HEK293 (cell line): ENCODE results near the gene PIK3C2B.

Experiments used
- CTCF ChIA-PET: fragments of 350-600 bp; formaldehyde crosslinking; extraction: SDS; loops from one replicate; lab custom pipeline; 2021; ENCODE audit warnings: antibody characterized with exemption; lab: Yijun Ruan, JAX
- POLR2A ChIA-PET: fragments of 300-600 bp; formaldehyde crosslinking; extraction: SDS; loops from one replicate; lab custom pipeline; 2020; ENCODE audit warnings: antibody characterized with exemption, inconsistent platforms; lab: Yijun Ruan, JAX
- H3K27ac ChIP-seq: fragments of 200-500 bp; sonication (Bioruptor generic); 2 replicates; pipeline ENCODE4 v1.5.1; 2014; ENCODE audit warnings: low read depth, low read length, control low read depth, inconsistent platforms; ENCODE audit errors: extremely low read depth
- H3K36me3 ChIP-seq, 2 experiments: fragments of 200-500 bp in 1 of 2; sonication (Bioruptor generic) in 1 of 2; 1 replicate in 1 of 2; 2 replicates in 1 of 2; pipeline ENCODE4 v1.5.1; 2014 to 2017; ENCODE audit warnings: inconsistent platforms in 2 of 2, low read length in 2 of 2; ENCODE audit not compliant: control insufficient read depth in 2 of 2, insufficient read depth in 1 of 2
- H3K4me1 ChIP-seq: fragments of 200-500 bp; sonication (Bioruptor generic); 2 replicates; pipeline ENCODE4 v1.5.1; 2014; ENCODE audit warnings: mild to moderate bottlenecking, low read length, inconsistent platforms; ENCODE audit not compliant: control insufficient read depth, insufficient read depth
- H3K4me3 ChIP-seq: 2 replicates; pipeline ENCODE4 v1.5.1; 2011; ENCODE audit warnings: low read depth, mild to moderate bottlenecking, control low read depth, low read length, moderate library complexity
- H3K9me3 ChIP-seq: fragments of 200-500 bp; sonication (Bioruptor generic); 2 replicates; pipeline ENCODE4 v1.5.1; 2014; ENCODE audit warnings: low read depth, low read length, inconsistent platforms; ENCODE audit not compliant: control insufficient read depth, insufficient read depth
- BCL11A ChIP-seq: fragments of 450-650 bp; formaldehyde crosslinking; IDR thresholded peaks from 2 replicates; pipeline ENCODE4 v1.5.1; 2016; ENCODE audit warnings: low read depth, missing biosample characterization, missing genetic modification characterization
- FEZF1 ChIP-seq: fragments of 450-650 bp; formaldehyde crosslinking; IDR thresholded peaks from 2 replicates; pipeline ENCODE4 v1.5.1; 2016; ENCODE audit warnings: missing biosample characterization, missing genetic modification characterization
- PRDM1 ChIP-seq: fragments of 450-650 bp; formaldehyde crosslinking; IDR thresholded peaks from 2 replicates; pipeline ENCODE4; 2016; ENCODE audit warnings: missing biosample characterization, missing genetic modification characterization
- SALL2 ChIP-seq: fragments of 450-650 bp; formaldehyde crosslinking; IDR thresholded peaks from 2 replicates; pipeline ENCODE4 v1.5.0; 2017; ENCODE audit warnings: missing biosample characterization, mild to moderate bottlenecking, missing genetic modification characterization, borderline replicate concordance
- SCRT1 ChIP-seq: fragments of 450-650 bp; formaldehyde crosslinking; IDR thresholded peaks from 2 replicates; pipeline ENCODE4 v1.5.1; 2016; ENCODE audit warnings: missing biosample characterization, missing genetic modification characterization, borderline replicate concordance
- SETDB1 ChIP-seq: IDR thresholded peaks from one replicate; pipeline ENCODE4 v1.6.1; 2017; ENCODE audit warnings: mild to moderate bottlenecking, low read length, moderate library complexity, mixed read lengths; ENCODE audit not compliant: insufficient read length
- TCF7L2 ChIP-seq: IDR thresholded peaks from 2 replicates; pipeline ENCODE4 v1.6.1; 2011; ENCODE audit warnings: low read depth, mild to moderate bottlenecking, inconsistent platforms, low read length, moderate library complexity, borderline replicate concordance
- WT1 ChIP-seq: fragments of 450-650 bp; formaldehyde crosslinking; IDR thresholded peaks from 2 replicates; pipeline ENCODE4 v1.5.1; 2016; ENCODE audit warnings: missing biosample characterization, missing genetic modification characterization
- ZBTB21 ChIP-seq: fragments of 450-650 bp; formaldehyde crosslinking; IDR thresholded peaks from 2 replicates; pipeline ENCODE4 v1.5.1; 2017; ENCODE audit warnings: missing biosample characterization, missing genetic modification characterization
- ZNF121 ChIP-seq: fragments of 450-650 bp; formaldehyde crosslinking; IDR thresholded peaks from 2 replicates; pipeline ENCODE4 v1.5.1; 2016; ENCODE audit warnings: missing biosample characterization, missing genetic modification characterization
- ZNF157 ChIP-seq: fragments of 450-650 bp; formaldehyde crosslinking; IDR thresholded peaks from 2 replicates; pipeline ENCODE4 v1.5.1; 2016; ENCODE audit warnings: missing biosample characterization, missing genetic modification characterization
- ZNF19 ChIP-seq: fragments of 450-650 bp; formaldehyde crosslinking; IDR thresholded peaks from 2 replicates; pipeline ENCODE4; 2016; ENCODE audit warnings: missing biosample characterization, missing genetic modification characterization, low read depth
- ZNF248 ChIP-seq: fragments of 450-650 bp; formaldehyde crosslinking; IDR thresholded peaks from 2 replicates; pipeline ENCODE4 v1.5.1; 2017; ENCODE audit warnings: missing biosample characterization, missing genetic modification characterization
- ZNF266 ChIP-seq: fragments of 450-650 bp; formaldehyde crosslinking; IDR thresholded peaks from 2 replicates; pipeline ENCODE4 v1.5.1; 2016; ENCODE audit warnings: missing biosample characterization, missing genetic modification characterization, low read depth
- ZNF274 ChIP-seq, 2 experiments: fragments of 200-500 bp in 1 of 2; fragments of 450-650 bp in 1 of 2; sonication (Bioruptor generic) in 1 of 2; formaldehyde crosslinking in 1 of 2; IDR thresholded peaks; 2 replicates each; pipeline versions ENCODE4 v1.5.1 to v1.6.1; 2014 to 2016; ENCODE audit warnings: borderline replicate concordance in 1 of 2, inconsistent platforms in 1 of 2, low read length in 1 of 2, missing biosample characterization in 1 of 2, missing genetic modification characterization in 1 of 2
- ZNF292 ChIP-seq: fragments of 450-650 bp; formaldehyde crosslinking; IDR thresholded peaks from 2 replicates; pipeline ENCODE4 v1.5.1; 2016; ENCODE audit warnings: low read depth, missing biosample characterization, missing genetic modification characterization, borderline replicate concordance
- ZNF354C ChIP-seq: fragments of 450-650 bp; formaldehyde crosslinking; IDR thresholded peaks from 2 replicates; pipeline ENCODE4 v1.5.1; 2016; ENCODE audit warnings: missing biosample characterization, missing genetic modification characterization, low read depth, borderline replicate concordance
- ZNF391 ChIP-seq: fragments of 450-650 bp; formaldehyde crosslinking; IDR thresholded peaks from 2 replicates; pipeline ENCODE4 v1.5.1; 2016; ENCODE audit warnings: low read depth, missing biosample characterization, missing genetic modification characterization, borderline replicate concordance
- ZNF404 ChIP-seq: fragments of 450-650 bp; formaldehyde crosslinking; IDR thresholded peaks from 2 replicates; pipeline ENCODE4 v1.5.1; 2017; ENCODE audit warnings: missing biosample characterization, missing genetic modification characterization
- ZNF510 ChIP-seq: fragments of 450-650 bp; formaldehyde crosslinking; IDR thresholded peaks from 2 replicates; pipeline ENCODE4 v1.5.1; 2018; ENCODE audit warnings: mild to moderate bottlenecking, missing genetic modification characterization, missing biosample characterization; ENCODE audit not compliant: insufficient replicate concordance
- ZNF776 ChIP-seq: fragments of 450-650 bp; formaldehyde crosslinking; IDR thresholded peaks from 2 replicates; pipeline ENCODE4 v1.5.0; 2017; ENCODE audit warnings: missing biosample characterization, missing genetic modification characterization, borderline replicate concordance
- ZSCAN23 ChIP-seq: fragments of 450-650 bp; formaldehyde crosslinking; IDR thresholded peaks from 2 replicates; pipeline ENCODE4 v1.5.1; 2016; ENCODE audit warnings: missing biosample characterization, missing genetic modification characterization
- TF ChIP-seq, protein P1 (sequence below): fragments of 450-650 bp; formaldehyde crosslinking; IDR thresholded peaks from 2 replicates; pipeline ENCODE4 v1.5.1; 2017; ENCODE audit warnings: missing biosample characterization, missing genetic modification characterization
- TF ChIP-seq, protein P2 (sequence below): fragments of 450-650 bp; formaldehyde crosslinking; IDR thresholded peaks from 2 replicates; pipeline ENCODE4 v1.5.1; 2016; ENCODE audit warnings: missing biosample characterization, missing genetic modification characterization
- TF ChIP-seq, protein P3 (sequence below): fragments of 450-650 bp; formaldehyde crosslinking; conservative IDR thresholded peaks from 2 replicates; pipeline ENCODE4 v1.5.1; 2016; ENCODE audit warnings: low read depth, missing biosample characterization, missing genetic modification characterization
- TF ChIP-seq, protein P4 (sequence below): fragments of 450-650 bp; formaldehyde crosslinking; IDR thresholded peaks from 2 replicates; pipeline ENCODE4 v1.5.1; 2017; ENCODE audit warnings: missing biosample characterization, missing genetic modification characterization

PIK3C2B gene

DNA sequence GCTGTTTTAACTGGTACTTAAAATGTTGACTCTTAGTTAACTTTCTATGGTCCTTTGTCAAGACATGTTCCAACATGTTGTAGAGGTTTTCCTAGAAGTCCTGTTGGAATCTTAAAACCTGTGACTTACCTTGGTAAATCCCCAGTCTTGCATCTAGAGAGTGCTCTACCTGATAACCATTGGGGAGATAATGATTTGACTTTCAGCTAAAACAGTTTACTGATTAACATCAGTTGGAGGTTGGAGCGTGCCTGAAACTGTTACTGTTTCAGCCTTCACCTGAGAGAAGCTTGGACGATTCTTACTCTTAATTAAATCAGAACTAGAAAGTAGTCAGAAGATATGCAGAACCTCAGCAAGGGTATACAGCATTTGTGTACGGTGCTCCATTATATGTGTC is 30.4 kb upstream of the PIK3C2B start:
- Histone ChIP-seq H3K36me3 (peaks cover 29 to 55% of the 10 kb centered on the region in 2 experiments; a peak in 2 of 3 replicates), H3K9me3 (no peaks in the 10 kb centered on the region), H3K4me3 (no peak overlapping the region), H3K4me1 (no peaks in the 10 kb centered on the region), H3K27ac (no peak overlapping the region)
- ChIA-PET CTCF (interaction anchor here (0.7 to 1.6 kb wide), 6 partner anchors 12 to 282 kb away, joined by 3 to 6 read pairs (median 3); no protein-coding TSS in a partner anchor), POLR2A (interaction anchor here (2.6 kb wide), 1 partner anchor 9 kb away, joined by 10 read pairs; the partner anchor contains the start of gene MDM4)
- TF ChIP-seq, protein P1, sequence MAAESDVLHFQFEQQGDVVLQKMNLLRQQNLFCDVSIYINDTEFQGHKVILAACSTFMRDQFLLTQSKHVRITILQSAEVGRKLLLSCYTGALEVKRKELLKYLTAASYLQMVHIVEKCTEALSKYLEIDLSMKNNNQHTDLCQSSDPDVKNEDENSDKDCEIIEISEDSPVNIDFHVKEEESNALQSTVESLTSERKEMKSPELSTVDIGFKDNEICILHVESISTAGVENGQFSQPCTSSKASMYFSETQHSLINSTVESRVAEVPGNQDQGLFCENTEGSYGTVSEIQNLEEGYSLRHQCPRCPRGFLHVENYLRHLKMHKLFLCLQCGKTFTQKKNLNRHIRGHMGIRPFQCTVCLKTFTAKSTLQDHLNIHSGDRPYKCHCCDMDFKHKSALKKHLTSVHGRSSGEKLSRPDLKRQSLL (tag by site-specific recombination), result no peak
- TF ChIP-seq PRDM1 (tag by site-specific recombination) (0 out of 2 replicates have a peak, but pooled peaks have one; percentile 13), ZNF157 (tag by site-specific recombination) (no peak), ZNF510 (tag by site-specific recombination) (no peak), ZNF266 (tag by site-specific recombination) (no peak), BCL11A (tag by site-specific recombination) (no peak), SCRT1 (tag by site-specific recombination) (no peak), ZSCAN23 (tag by site-specific recombination) (no peak), TCF7L2 (no peak), ZNF391 (no peak), ZNF776 (tag by site-specific recombination) (no peak), ZNF248 (no peak)
- TF ChIP-seq, protein P2, sequence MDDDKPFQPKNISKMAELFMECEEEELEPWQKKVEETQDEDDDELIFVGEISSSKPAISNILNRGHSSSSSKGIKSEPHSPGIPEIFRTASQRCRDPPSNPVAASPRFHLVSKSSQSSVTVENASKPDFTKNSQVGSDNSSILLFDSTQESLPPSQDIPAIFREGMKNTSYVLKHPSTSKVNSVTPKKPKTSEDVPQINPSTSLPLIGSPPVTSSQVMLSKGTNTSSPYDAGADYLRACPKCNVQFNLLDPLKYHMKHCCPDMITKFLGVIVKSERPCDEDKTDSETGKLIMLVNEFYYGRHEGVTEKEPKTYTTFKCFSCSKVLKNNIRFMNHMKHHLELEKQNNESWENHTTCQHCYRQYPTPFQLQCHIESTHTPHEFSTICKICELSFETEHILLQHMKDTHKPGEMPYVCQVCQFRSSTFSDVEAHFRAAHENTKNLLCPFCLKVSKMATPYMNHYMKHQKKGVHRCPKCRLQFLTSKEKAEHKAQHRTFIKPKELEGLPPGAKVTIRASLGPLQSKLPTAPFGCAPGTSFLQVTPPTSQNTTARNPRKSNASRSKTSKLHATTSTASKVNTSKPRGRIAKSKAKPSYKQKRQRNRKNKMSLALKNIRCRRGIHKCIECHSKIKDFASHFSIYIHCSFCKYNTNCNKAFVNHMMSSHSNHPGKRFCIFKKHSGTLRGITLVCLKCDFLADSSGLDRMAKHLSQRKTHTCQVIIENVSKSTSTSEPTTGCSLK (tag by site-specific recombination), result no peak
- TF ChIP-seq, protein P3, sequence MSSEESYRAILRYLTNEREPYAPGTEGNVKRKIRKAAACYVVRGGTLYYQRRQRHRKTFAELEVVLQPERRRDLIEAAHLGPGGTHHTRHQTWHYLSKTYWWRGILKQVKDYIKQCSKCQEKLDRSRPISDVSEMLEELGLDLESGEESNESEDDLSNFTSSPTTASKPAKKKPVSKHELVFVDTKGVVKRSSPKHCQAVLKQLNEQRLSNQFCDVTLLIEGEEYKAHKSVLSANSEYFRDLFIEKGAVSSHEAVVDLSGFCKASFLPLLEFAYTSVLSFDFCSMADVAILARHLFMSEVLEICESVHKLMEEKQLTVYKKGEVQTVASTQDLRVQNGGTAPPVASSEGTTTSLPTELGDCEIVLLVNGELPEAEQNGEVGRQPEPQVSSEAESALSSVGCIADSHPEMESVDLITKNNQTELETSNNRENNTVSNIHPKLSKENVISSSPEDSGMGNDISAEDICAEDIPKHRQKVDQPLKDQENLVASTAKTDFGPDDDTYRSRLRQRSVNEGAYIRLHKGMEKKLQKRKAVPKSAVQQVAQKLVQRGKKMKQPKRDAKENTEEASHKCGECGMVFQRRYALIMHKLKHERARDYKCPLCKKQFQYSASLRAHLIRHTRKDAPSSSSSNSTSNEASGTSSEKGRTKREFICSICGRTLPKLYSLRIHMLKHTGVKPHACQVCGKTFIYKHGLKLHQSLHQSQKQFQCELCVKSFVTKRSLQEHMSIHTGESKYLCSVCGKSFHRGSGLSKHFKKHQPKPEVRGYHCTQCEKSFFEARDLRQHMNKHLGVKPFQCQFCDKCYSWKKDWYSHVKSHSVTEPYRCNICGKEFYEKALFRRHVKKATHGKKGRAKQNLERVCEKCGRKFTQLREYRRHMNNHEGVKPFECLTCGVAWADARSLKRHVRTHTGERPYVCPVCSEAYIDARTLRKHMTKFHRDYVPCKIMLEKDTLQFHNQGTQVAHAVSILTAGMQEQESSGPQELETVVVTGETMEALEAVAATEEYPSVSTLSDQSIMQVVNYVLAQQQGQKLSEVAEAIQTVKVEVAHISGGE, result no peak
- TF ChIP-seq, protein P4, sequence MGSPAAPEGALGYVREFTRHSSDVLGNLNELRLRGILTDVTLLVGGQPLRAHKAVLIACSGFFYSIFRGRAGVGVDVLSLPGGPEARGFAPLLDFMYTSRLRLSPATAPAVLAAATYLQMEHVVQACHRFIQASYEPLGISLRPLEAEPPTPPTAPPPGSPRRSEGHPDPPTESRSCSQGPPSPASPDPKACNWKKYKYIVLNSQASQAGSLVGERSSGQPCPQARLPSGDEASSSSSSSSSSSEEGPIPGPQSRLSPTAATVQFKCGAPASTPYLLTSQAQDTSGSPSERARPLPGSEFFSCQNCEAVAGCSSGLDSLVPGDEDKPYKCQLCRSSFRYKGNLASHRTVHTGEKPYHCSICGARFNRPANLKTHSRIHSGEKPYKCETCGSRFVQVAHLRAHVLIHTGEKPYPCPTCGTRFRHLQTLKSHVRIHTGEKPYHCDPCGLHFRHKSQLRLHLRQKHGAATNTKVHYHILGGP (tag by site-specific recombination), result peak; percentile 95

DNA sequence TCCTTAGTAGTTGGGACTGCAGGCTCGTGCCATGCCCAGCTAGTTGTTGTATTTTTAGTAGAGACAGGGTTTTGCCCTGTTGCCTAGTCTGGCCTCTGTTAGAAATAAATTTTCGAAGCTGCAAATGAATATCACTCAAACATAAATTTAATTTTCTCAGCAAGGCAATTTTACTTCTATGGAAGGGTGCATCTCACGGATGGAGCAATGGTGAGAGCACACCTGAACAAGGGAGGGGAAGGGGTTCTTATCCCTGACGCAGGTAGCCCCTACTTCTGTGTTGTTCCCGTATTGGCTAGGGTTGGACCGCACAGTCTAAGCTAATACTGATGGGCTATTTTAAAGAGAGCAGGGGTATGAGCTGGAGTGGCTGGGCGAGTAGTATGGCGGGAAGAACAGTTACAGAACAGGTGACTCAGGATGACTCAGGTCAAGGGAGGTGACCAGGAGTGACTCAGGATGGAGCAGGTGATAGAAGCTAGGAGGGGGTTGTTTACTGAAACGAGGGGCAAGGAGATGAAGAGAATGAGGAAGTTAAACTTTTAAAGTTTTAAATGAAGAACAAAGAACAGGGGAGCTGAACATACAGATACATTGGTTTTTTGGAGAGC is 29.1 kb upstream of the PIK3C2B start:
- CTCF ChIA-PET, result interaction anchor here (0.6 to 1.2 kb wide), 3 partner anchors 15 to 93 kb away, joined by 3 to 5 read pairs (median 5); no protein-coding TSS in a partner anchor
- TF ChIP-seq ZNF292 (tag by site-specific recombination), result no peak
- no peak for TF ChIP-seq PRDM1 (tag by site-specific recombination)
- TF ChIP-seq ZNF354C (tag by site-specific recombination), result no peak
- no peak for TF ChIP-seq ZNF121 (tag by site-specific recombination)
- TF ChIP-seq SALL2 (tag by site-specific recombination), result no peak
- TF ChIP-seq FEZF1 (tag by site-specific recombination), result no peak
- TF ChIP-seq ZNF19 (tag by site-specific recombination), result no peak
- no peak for TF ChIP-seq ZNF274 (IDR thresholded peaks at IDR 0.05; ENCODE audit: low read length)
- no peak for TF ChIP-seq ZNF274 (tag by site-specific recombination; IDR thresholded peaks at IDR 0.05; ENCODE audit: borderline replicate concordance)
- no peak for TF ChIP-seq ZBTB21 (tag by site-specific recombination)
- 0 out of 2 replicates have a peak, but pooled peaks have one; percentile 23 for TF ChIP-seq WT1 (tag by site-specific recombination)
- TF ChIP-seq SETDB1, result peak; percentile 83
- TF ChIP-seq ZNF404 (tag by site-specific recombination), result no peak
- TF ChIP-seq, all 188 proteins: peak for 2
- Histone ChIP-seq H3K4me1 (no peaks in the 10 kb centered on the region), H3K36me3 (peaks cover 26 to 52% of the 10 kb centered on the region in 2 experiments; a peak in 2 of 3 replicates), H3K4me3 (no peak overlapping the region), H3K27ac (no peak overlapping the region), H3K9me3 (no peaks in the 10 kb centered on the region)
- POLR2A ChIA-PET, result interaction anchor here (1.0 kb wide), 1 partner anchor 18 kb away, joined by 3 read pairs; no protein-coding TSS in a partner anchor
